Left lung (tissue), 10 donors: ENCODE results near the gene RPS6KA2. TPM values are rescaled to one million over a fixed set of nuclear protein-coding genes. Genes with fewer than 3 reads are reported as not detected.
A peak's percentile ranks its signal among the peaks of the same experiment; 100 is the strongest.

Source experiments
- ATAC-seq: fragments of 200-7000 bp; cut with Tn5 transposase; one replicate; pipeline ENCODE4 v1.9.1; 2020; ENCODE audit warnings: moderate library complexity
- DNase-seq, 4 donors: peaks; one replicate each; pipeline ENCODE4 v3.0.0-alpha.2; 2013 to 2020
- H3K27ac ChIP-seq, 2 donors: fragments of 200-600 bp; sonication (generic) in 1 of 2; one replicate each; pipeline versions ENCODE4 v1.5.0 to v1.8.0; 2020 to 2021
- H3K27me3 ChIP-seq, 2 donors: fragments of 200-600 bp; sonication (generic) in 1 of 2; one replicate each; pipeline versions ENCODE4 v1.5.0 to v1.8.0; 2020 to 2021
- H3K36me3 ChIP-seq, 2 donors: fragments of 200-600 bp; sonication (generic) in 1 of 2; one replicate each; pipeline versions ENCODE4 v1.5.0 to v1.8.0; 2020 to 2021
- H3K4me1 ChIP-seq, 2 donors: fragments of 200-600 bp; one replicate each; pipeline ENCODE4 v1.8.0; 2021
- H3K4me3 ChIP-seq, 2 donors: fragments of 200-600 bp; sonication (generic) in 1 of 2; one replicate each; pipeline versions ENCODE4 v1.5.0 to v1.8.0; 2020 to 2021; ENCODE audit warnings: mild to moderate bottlenecking in 1 of 2
- H3K9me3 ChIP-seq, 2 donors: fragments of 200-600 bp; sonication (generic) in 1 of 2; one replicate each; pipeline versions ENCODE4 v1.5.0 to v1.8.0; 2020 to 2021
- intact Hi-C, 2 donors: fragments of 100-400 bp; cut with DNase I; formaldehyde crosslinking; loops; one replicate each; pipeline versions ENCODE4 v1.11.2 to v1.14.2; 2022
- polyA plus RNA-seq, 6 donors: library from polyadenylated mRNA; unstranded; fragments of 120-200 nt; gene quantifications; one replicate each; pipeline ENCODE4 v1.2.1, GENCODE V29; 2013; ENCODE audit not compliant: insufficient read length in 6 of 6
- total RNA-seq, 2 donors: library from RNA; stranded (reverse); fragmentation: NEBNext Ultra II Directional; extraction: Animal tissue kit (Norgen Biotek cat#: 25700); gene quantifications; one replicate each; pipeline ENCODE4 v1.2.1, GENCODE V29; 2021
- TF ChIP-seq, protein P1 (sequence below), 2 donors: fragments of 200-600 bp; sonication (generic) in 1 of 2; IDR thresholded peaks; one replicate each; pipeline versions ENCODE4 v1.5.0 to v1.8.0; 2021; ENCODE audit warnings: antibody characterized with exemption in 2 of 2
- donor health status: DM: no; HTN: yes; CAD: no.
- donor health status: DM: no; HTN: no; CAD: no.

Gene RPS6KA2
- total and polyA plus RNA-seq, 8 donors: 42.0 to 160 (median 48.0) TPM

- Histone ChIP-seq H3K9me3 (no peaks in the 10 kb centered on the region), H3K4me1 (peaks cover 5 to 37% of the 10 kb centered on the region in 2 donors), H3K27me3 (no peaks in the 10 kb centered on the region), H3K36me3 (no peaks in the 10 kb centered on the region), H3K27ac (peak overlapping the region in 1 of 2 donors; percentile 53), H3K4me3 (no peak overlapping the region)
- TF ChIP-seq, protein P1, sequence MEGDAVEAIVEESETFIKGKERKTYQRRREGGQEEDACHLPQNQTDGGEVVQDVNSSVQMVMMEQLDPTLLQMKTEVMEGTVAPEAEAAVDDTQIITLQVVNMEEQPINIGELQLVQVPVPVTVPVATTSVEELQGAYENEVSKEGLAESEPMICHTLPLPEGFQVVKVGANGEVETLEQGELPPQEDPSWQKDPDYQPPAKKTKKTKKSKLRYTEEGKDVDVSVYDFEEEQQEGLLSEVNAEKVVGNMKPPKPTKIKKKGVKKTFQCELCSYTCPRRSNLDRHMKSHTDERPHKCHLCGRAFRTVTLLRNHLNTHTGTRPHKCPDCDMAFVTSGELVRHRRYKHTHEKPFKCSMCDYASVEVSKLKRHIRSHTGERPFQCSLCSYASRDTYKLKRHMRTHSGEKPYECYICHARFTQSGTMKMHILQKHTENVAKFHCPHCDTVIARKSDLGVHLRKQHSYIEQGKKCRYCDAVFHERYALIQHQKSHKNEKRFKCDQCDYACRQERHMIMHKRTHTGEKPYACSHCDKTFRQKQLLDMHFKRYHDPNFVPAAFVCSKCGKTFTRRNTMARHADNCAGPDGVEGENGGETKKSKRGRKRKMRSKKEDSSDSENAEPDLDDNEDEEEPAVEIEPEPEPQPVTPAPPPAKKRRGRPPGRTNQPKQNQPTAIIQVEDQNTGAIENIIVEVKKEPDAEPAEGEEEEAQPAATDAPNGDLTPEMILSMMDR (IDR thresholded peaks at IDR 0.05): no peak
- ATAC-seq: no peak
- intact Hi-C loops: no loop called here
- DNase-seq: no peak
These were observed 37.7 kb downstream of the RPS6KA2 start for GRCh38 chr6:166589337-166589731.

DNA sequence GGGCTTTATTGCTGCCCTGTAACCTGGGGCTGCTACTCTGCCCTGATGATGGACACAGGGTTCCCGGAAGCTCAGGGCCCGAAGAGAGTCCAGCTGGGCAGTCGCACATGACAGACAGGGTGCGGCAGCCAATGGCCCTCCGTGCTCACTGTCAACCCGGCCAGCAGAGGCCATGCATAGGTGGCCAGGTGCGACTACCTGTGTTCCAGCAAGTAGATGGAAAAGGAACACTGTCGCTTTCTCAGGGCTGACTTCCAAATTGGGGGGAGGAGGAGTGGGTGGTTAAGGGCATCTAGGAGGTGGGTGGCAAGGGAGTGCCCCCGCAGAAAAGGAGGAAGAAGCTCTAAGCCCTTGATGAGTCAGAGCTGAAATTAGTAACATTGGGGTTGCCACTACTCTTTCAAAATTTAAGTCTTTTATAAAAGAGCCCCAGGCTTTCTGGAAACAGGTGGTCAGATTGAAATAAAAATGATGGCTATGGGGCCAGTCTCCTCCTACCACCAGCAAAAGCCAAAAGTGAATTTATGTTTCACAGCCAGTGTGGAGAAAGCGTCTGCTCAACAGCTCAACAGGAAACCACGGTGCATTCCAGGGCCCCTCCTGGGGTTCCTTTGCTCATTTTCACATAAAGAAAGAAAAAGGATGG lies 38.2 kb downstream of the RPS6KA2 start:
- Histone ChIP-seq H3K27me3 (no peaks in the 10 kb centered on the region), H3K9me3 (no peaks in the 10 kb centered on the region), H3K4me3 (no peak overlapping the region), H3K27ac (peak overlapping the region in 1 of 2 donors; percentile 53), H3K4me1 (peaks cover 5 to 43% of the 10 kb centered on the region in 2 donors), H3K36me3 (no peaks in the 10 kb centered on the region)
- TF ChIP-seq, protein P1 (IDR thresholded peaks at IDR 0.05): no peak
- intact Hi-C loops: no loop called here
- ATAC-seq (peak; percentile 42), DNase-seq (no peak)

DNA sequence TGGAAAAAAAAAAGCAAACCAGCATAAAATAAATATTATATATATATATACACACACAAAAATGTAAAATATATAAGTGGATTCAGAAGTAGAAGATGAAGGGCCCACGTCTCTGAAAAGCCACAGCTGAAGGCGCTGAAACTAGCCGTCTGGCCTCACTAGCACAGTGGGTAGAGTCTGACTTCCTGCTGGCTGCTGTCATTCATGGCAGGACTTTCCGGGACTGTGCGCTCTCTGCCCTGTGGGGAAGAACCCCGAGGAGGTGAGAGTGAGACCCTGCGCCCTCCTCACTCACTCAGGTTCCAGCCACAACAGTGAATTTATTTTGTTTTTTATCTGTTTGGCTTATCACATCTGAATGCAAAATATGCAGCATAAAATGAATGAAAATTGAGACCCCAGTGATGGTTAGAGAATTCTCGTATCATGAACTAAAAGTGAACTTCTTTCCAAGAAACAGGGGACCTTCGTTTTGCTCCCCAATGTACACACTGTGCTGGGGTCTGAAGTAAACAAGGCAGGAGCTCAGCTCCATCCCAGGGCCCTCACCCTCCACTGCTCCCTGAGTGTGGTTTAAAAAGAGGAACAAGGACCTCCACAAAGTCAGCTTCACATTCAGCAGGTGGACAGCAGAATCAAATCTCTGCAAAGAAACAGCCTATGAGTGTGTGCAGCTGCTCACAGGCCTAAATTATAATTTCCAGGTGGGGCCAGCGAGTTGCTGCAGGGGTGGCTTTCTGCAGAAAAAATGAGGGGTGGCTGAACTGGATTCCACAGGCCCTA lies 39.2 kb downstream of the RPS6KA2 start:
- Histone ChIP-seq H3K27ac (peak overlapping the region in 1 of 2 donors; percentile 53), H3K4me1 (peaks cover 5 to 49% of the 10 kb centered on the region in 2 donors), H3K4me3 (no peak overlapping the region), H3K36me3 (no peaks in the 10 kb centered on the region), H3K27me3 (no peaks in the 10 kb centered on the region), H3K9me3 (no peaks in the 10 kb centered on the region)
- DNase-seq (no peak), ATAC-seq (peak; percentile 46)
- TF ChIP-seq, protein P1 (IDR thresholded peaks at IDR 0.05): no peak
- intact Hi-C loops: no loop called here

GRCh38 chr6:166586424-166587156 lies 40.5 kb downstream of the RPS6KA2 start, which contains the start of gene RAMACL:
TSS of gene RAMACL (minus strand) at chr6:166586678. CDS start at chr6:166586477, 201 bp downstream.
- peaks cover 5 to 49% of the 10 kb centered on the region in 2 donors for H3K4me1 ChIP-seq
- no peak within 1 kb of the TSS for H3K4me3 ChIP-seq
- DNase-seq: no peak
- peak within 1 kb of the TSS in 1 of 2 donors; percentile 53 for H3K27ac ChIP-seq
- intact Hi-C loops: no loop called here
- H3K36me3 ChIP-seq: no peaks in the 10 kb centered on the region
- peak; percentile 43 for ATAC-seq
- TF ChIP-seq, protein P1 (IDR thresholded peaks at IDR 0.05): no peak
- no peaks in the 10 kb centered on the region for H3K27me3 ChIP-seq
- no peaks in the 10 kb centered on the region for H3K9me3 ChIP-seq
